NCI-H82 treated with DMSO at 0.1 percent for 48 hours (cell line): ENCODE data around the gene CYP17A1.
"Not testable (repeated sequence)": the region's sequence is repeated elsewhere in the genome, so short reads cannot be mapped to it uniquely, and the experiment has no call there.

Experiments
- DNase-seq: peaks from one replicate; lab custom pipeline; 2025; ENCODE audit not compliant: unreplicated experiment; lab: John Stamatoyannopoulos, UW

CYP17A1 gene

GRCh38 chr10:102838276-102838927 is 1.2 kb upstream of the CYP17A1 start:
- not testable (repeated sequence) for DNase-seq

- peak; percentile 42 for DNase-seq
Observed at GRCh38 chr10:102835007-102835482, 2.2 kb downstream of the CYP17A1 start.

- DNase-seq, result no peak
Observed at GRCh38 chr10:102834143-102834542, 3.1 kb downstream of the CYP17A1 start.

- DNase-seq, result no peak
Observed at GRCh38 chr10:102832987-102833386, 4.2 kb downstream of the CYP17A1 start.

- DNase-seq, result no peak
Observed at GRCh38 chr10:102832248-102832647, 5.0 kb downstream of the CYP17A1 start.

- DNase-seq, result no peak
Observed at GRCh38 chr10:102831322-102832071, 5.7 kb downstream of the CYP17A1 start.

GRCh38 chr10:102827597-102827975 is 9.6 kb downstream of the CYP17A1 start:
- DNase-seq, result no peak

- DNase-seq, result no peak
Observed at GRCh38 chr10:102826148-102826796, 10.9 kb downstream of the CYP17A1 start.

GRCh38 chr10:102824664-102825063 is 12.5 kb downstream of the CYP17A1 start:
- DNase-seq, result no peak

- DNase-seq, result no peak
Observed at GRCh38 chr10:102822222-102822621, 15.0 kb downstream of the CYP17A1 start.

GRCh38 chr10:102820008-102820407 is 17.2 kb downstream of the CYP17A1 start:
- not testable (repeated sequence) for DNase-seq

- DNase-seq, result no peak
Observed at GRCh38 chr10:102819054-102819453, 18.2 kb downstream of the CYP17A1 start.

GRCh38 chr10:102817175-102817574 is 20.0 kb downstream of the CYP17A1 start:
- no peak for DNase-seq

- no peak for DNase-seq
Observed at GRCh38 chr10:102815790-102816549, 21.2 kb downstream of the CYP17A1 start.

GRCh38 chr10:102814873-102815661 is 22.1 kb downstream of the CYP17A1 start:
- no peak for DNase-seq

GRCh38 chr10:102814453-102814871 is 22.8 kb downstream of the CYP17A1 start:
- no peak for DNase-seq

GRCh38 chr10:102813734-102814452 is 23.3 kb downstream of the CYP17A1 start:
- DNase-seq, result no peak

GRCh38 chr10:102813017-102813541 is 24.1 kb downstream of the CYP17A1 start:
- no peak for DNase-seq

GRCh38 chr10:102812231-102812876 is 24.9 kb downstream of the CYP17A1 start:
- DNase-seq, result no peak
